WERI-Rb-1 (cell line): ENCODE results near the gene DISC1.

ENCODE experiments used
- DNase-seq: peaks from one replicate; pipeline ENCODE4 v3.0.0-alpha.2; 2020
- H3K27ac ChIP-seq: fragments of 250-450 bp; sonication (Bioruptor Pico); 2 replicates; pipeline ENCODE4 v1.5.1; 2020; ENCODE audit warnings: mild to moderate bottlenecking, moderate library complexity
- H3K27me3 ChIP-seq: fragments of 250-450 bp; sonication (Bioruptor Pico); 2 replicates; pipeline ENCODE4 v1.5.1; 2021; ENCODE audit warnings: mild to moderate bottlenecking, low read depth, moderate library complexity; ENCODE audit not compliant: insufficient read depth, severe bottlenecking
- H3K36me3 ChIP-seq: fragments of 250-450 bp; sonication (Bioruptor Pico); 2 replicates; pipeline ENCODE4 v1.5.1; 2020; ENCODE audit warnings: mild to moderate bottlenecking, moderate library complexity
- H3K4me3 ChIP-seq: 2 replicates; pipeline ENCODE4 v1.5.1; 2011; ENCODE audit warnings: low read depth, mild to moderate bottlenecking, control low read depth, low read length
- H3K9me3 ChIP-seq: fragments of 250-450 bp; sonication (Bioruptor Pico); 2 replicates; pipeline ENCODE4 v1.5.1; 2021; ENCODE audit warnings: mild to moderate bottlenecking, moderate library complexity; ENCODE audit not compliant: severe bottlenecking
- CTCF ChIP-seq: IDR thresholded peaks from 2 replicates; pipeline ENCODE4 v1.5.1; 2011; ENCODE audit warnings: low read depth, mild to moderate bottlenecking, control low read depth, inconsistent platforms, low read length

DISC1 gene

GRCh38 chr1:231814021-231814420, 187.4 kb downstream of the DISC1 start:
- no peak overlapping the region for H3K27ac ChIP-seq
- no peak for TF ChIP-seq CTCF
- H3K4me3 ChIP-seq = no peak overlapping the region
- no peaks in the 10 kb centered on the region for H3K9me3 ChIP-seq
- no peak for DNase-seq
- no peaks in the 10 kb centered on the region for H3K36me3 ChIP-seq
- H3K27me3 ChIP-seq = peaks cover 43% of the 10 kb centered on the region

GRCh38 chr1:231814521-231814920, 187.9 kb downstream of the DISC1 start:
- no peak for DNase-seq
- H3K27me3 ChIP-seq = peaks cover 40% of the 10 kb centered on the region
- no peaks in the 10 kb centered on the region for H3K9me3 ChIP-seq
- H3K27ac ChIP-seq = no peak overlapping the region
- H3K4me3 ChIP-seq = no peak overlapping the region
- no peak for TF ChIP-seq CTCF
- H3K36me3 ChIP-seq = no peaks in the 10 kb centered on the region

- no peak for DNase-seq
Observed at GRCh38 chr1:231817801-231818200, 191.2 kb downstream of the DISC1 start.

GRCh38 chr1:231818337-231818736, 191.7 kb downstream of the DISC1 start:
- peaks cover 38% of the 10 kb centered on the region for H3K27me3 ChIP-seq
- H3K27ac ChIP-seq = no peak overlapping the region
- no peaks in the 10 kb centered on the region for H3K36me3 ChIP-seq
- no peak overlapping the region for H3K4me3 ChIP-seq
- no peaks in the 10 kb centered on the region for H3K9me3 ChIP-seq
- no peak for TF ChIP-seq CTCF
- DNase-seq = no peak

More at GRCh38 chr1:231817801-231818200, 191.2 kb downstream of the DISC1 start:
- Histone ChIP-seq H3K27ac (no peak overlapping the region), H3K27me3 (peaks cover 35% of the 10 kb centered on the region), H3K36me3 (no peaks in the 10 kb centered on the region), H3K4me3 (no peak overlapping the region), H3K9me3 (no peaks in the 10 kb centered on the region)
- TF ChIP-seq CTCF = no peak

GRCh38 chr1:231821281-231821680, 194.7 kb downstream of the DISC1 start:
- no peaks in the 10 kb centered on the region for H3K9me3 ChIP-seq
- no peak for TF ChIP-seq CTCF
- DNase-seq = no peak
- no peak overlapping the region for H3K4me3 ChIP-seq
- no peaks in the 10 kb centered on the region for H3K36me3 ChIP-seq
- peaks cover 55% of the 10 kb centered on the region for H3K27me3 ChIP-seq
- H3K27ac ChIP-seq = no peak overlapping the region

- Histone ChIP-seq H3K27ac (no peak overlapping the region), H3K4me3 (no peak overlapping the region), H3K36me3 (no peaks in the 10 kb centered on the region), H3K27me3 (peaks cover 56% of the 10 kb centered on the region), H3K9me3 (no peaks in the 10 kb centered on the region)
- DNase-seq = no peak
- no peak for TF ChIP-seq CTCF
Observed at GRCh38 chr1:231822041-231822440, 195.5 kb downstream of the DISC1 start.
